NCI-H524 treated with DMSO at 0.1 percent for 48 hours (cell line): ENCODE data around the gene RASA4B.
"Not testable (repeated sequence)": the region's sequence is repeated elsewhere in the genome, so short reads cannot be mapped to it uniquely, and the experiment has no call there.

Source experiments
- DNase-seq: peaks from one replicate; lab custom pipeline; 2025; lab: John Stamatoyannopoulos, UW

The RASA4B gene

GRCh38 chr7:102511860-102512522 is 5.6 kb downstream of the RASA4B start:
- not testable (repeated sequence) for DNase-seq

DNA sequence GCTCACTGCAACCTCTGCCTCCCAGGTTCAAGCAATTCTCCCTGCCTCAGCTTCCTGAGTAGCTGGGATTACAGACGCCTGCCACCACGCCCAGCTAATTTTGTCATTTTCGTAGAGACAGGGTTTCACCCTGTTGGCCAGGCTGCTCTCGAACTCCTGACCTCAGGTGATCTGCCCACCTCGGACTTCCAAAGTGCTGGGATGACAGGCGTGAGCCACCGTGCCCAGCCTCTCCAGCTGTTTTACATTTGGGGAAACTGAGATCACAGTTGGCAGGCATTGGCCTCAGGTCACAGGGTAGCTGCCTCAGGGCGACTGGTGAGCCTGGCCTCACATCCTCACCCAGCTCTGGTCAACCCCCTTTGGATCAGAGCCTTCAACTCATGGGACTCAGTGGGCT is 7.0 kb downstream of the RASA4B start:
- DNase-seq, result not testable (repeated sequence)

GRCh38 chr7:102507410-102508088 is 10.0 kb downstream of the RASA4B start:
- not testable (repeated sequence) for DNase-seq

GRCh38 chr7:102505298-102506185 is 12.0 kb downstream of the RASA4B start:
- DNase-seq, result not testable (repeated sequence)

DNA sequence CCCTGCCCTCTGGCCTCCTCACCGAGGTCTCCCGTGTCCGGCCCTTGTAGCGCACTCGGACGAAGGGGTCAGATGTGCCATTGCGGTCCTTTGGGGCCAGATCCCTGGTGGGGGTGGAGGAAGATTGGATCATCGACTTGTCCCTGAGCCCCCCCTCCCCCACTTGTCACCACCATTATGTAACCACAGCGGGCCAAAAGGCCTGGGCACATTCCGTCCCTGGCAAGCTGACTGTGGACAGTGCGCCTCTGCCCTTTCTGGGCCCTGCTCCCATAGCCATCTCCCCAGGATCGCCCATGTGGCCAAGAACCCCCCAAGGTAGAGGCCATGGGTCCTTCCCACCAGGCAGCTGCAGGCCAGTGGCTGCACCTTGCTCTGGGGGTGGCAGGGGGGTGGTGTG is 14.4 kb downstream of the RASA4B start:
- DNase-seq, result not testable (repeated sequence)

DNA sequence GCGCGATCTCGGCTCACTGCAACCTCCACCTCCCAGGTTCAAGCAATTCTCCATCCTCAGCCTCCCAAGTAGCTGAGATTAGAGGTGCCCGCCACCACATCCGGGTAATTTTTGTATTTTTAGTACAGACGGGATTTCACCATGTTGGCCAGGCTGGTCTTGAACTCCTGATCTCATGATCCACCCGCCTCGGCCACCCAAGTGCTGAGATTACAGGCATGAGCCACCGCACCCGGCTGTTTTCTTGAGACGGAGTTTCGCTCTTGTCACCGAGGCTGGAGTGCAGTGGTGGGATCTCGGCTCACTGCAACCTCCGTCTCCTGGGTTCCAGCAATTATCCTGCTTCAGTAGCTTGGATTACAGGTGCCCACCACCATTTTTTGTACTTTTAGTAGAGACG is 19.3 kb downstream of the RASA4B start:
- DNase-seq, result not testable (repeated sequence)

- not testable (repeated sequence) for DNase-seq
Observed at GRCh38 chr7:102497308-102497707, 20.3 kb downstream of the RASA4B start.

GRCh38 chr7:102496861-102497260 is 20.7 kb downstream of the RASA4B start:
- DNase-seq, result not testable (repeated sequence)

- not testable (repeated sequence) for DNase-seq
Observed at GRCh38 chr7:102494473-102495149, 23.0 kb downstream of the RASA4B start.

- DNase-seq, result not testable (repeated sequence)
Observed at GRCh38 chr7:102494026-102494425, 23.6 kb downstream of the RASA4B start.

DNA sequence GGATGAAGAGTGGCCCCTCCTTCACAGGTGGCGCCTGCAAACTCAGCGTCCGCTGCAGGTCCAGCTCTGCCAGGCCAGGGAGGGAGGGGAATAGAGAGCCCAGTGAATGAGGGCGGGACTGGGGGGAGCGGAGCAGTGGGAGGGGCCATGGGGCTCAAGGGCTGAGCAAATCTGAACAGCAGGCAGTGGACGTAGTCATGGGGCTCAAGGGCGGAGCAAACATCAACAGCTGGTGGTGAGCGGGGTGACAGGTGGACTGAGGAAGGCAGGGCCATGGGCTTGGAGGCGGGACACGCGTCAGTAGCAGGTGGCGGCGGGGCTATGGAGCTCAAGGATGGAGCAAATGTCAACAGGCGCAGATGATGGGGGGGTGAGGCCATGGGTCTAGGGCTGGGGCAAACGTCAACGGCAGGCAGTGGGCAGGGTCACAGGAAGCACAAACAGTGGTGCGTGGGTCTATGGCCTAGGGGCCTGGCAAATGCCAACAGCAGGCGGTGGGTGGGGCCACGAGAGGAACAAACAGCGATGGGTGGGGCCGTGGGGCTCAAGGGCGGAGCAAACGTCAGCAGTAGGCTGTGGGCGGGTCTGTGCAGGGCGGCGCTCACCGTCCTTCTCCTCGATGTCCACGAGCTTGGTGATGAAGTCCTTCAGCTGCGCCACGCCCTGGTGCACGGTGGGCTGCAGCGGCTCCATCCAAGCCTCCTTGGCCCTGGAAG is 24.2 kb downstream of the RASA4B start:
- DNase-seq, result not testable (repeated sequence)

GRCh38 chr7:102490529-102491075 is 27.0 kb downstream of the RASA4B start:
- not testable (repeated sequence) for DNase-seq

DNA sequence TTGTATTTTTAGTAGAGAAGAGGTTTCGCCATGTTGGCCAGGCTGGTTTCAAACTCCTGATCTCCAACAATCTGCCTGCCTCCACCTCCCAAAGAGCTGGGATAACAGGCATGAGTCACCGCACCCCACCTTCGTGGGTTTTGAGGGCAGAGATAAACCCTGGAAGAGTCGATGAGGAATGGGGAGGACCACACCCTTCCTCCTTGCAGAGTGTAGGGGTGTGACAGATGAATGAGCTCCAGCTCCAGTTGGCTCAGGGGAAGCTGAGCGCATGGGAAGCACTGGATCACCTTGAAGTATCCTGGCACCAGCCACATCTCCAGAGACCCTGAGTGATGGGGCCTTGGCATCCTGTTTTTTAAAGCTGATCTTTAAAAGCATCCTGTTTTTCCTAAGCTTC is 33.3 kb downstream of the RASA4B start:
- not testable (repeated sequence) for DNase-seq

DNA sequence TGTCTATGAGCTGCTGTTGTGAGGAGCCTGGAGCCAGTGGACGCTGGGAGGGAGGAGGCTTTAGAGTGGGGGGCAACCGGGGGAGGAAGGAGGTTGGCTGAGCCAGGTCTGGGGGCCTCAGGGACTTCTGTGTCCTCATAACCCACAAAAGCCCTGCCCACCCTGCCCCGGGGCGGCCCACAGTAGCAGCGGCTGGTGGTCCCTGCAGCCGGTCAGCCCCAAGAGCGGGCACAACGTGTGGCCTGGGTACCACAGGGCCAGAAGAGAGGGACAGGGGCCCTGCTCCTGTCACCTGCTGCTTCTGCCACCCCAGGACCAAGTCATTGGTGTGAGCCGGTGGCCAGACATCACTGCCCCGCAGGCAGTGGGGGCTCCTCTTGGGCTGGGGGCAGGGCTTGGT is 35.6 kb downstream of the RASA4B start:
- DNase-seq, result not testable (repeated sequence)

DNA sequence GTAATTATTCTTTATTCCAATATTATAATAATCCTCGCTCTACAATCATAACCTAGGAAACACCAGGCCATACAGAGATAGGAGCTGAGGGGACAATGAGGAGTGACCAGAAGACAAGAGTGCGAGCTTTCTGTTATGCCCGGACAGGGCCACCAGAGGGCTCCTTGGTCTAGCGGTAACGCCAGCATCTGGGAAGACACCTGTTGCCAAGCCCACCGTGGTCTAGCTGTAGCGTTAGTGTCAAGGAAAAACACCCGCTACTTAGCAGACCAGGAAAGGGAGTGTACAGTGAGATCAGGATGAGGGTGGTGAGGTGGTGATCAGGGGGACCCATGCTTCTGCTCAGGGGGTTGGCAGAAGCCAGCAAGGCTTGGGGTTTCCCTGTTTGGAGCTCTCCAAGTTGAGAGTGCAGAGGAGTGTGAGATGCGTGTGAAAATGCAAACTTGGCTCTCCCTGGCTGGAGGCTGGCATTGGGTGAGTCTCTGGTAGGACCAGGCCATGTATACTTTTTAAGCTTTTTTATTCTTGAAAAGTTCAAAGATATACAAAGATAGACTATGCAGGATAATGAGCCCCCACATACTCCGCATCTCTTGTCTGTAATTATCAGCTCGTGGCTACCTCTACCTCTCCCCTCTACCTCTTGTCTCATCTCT is 37.5 kb downstream of the RASA4B start:
- DNase-seq, result not testable (repeated sequence)

GRCh38 chr7:102479209-102479584 is 38.4 kb downstream of the RASA4B start:
- not testable (repeated sequence) for DNase-seq

- not testable (repeated sequence) for DNase-seq
Observed at GRCh38 chr7:102478314-102479208, 39.0 kb downstream of the RASA4B start, which contains the start of gene POLR2J. Gene POLR2J, minus strand, starts transcription at chr7:102478922. Its CDS starts 62 bp downstream, at chr7:102478860.

DNA sequence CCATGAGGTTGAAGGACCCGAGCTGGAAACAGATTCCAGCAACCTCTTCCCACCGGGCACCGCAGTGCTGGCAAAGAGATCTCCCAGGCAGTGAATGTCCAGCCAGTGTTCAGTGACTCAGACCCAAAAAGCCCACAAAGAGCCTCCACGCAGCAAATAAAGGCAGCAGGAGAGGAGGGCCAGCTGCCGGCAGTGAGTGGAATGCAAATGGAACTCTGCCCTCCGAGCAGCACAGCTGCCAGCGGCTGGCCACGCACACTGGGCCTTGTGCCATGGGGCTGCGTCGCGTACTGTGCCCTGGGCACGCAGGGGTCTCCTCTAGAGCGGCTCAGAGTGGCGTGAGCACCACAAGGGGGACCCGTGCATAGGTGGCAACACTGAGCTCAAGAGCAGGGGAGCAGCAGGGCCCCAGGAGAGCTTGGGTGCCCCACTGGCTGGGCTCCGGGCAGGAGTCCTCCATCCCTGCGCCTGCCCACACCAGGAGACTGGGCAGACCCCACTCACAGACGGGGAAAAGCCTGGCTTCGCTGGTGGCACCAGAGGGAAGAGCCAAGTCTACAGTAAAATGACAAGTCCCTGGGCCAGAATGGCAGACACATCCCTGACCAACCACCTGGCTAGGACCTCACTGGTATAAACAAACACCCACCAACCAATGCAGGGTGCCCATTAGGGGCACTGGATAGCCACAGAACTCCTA is 42.7 kb downstream of the RASA4B start:
- not testable (repeated sequence) for DNase-seq

DNA sequence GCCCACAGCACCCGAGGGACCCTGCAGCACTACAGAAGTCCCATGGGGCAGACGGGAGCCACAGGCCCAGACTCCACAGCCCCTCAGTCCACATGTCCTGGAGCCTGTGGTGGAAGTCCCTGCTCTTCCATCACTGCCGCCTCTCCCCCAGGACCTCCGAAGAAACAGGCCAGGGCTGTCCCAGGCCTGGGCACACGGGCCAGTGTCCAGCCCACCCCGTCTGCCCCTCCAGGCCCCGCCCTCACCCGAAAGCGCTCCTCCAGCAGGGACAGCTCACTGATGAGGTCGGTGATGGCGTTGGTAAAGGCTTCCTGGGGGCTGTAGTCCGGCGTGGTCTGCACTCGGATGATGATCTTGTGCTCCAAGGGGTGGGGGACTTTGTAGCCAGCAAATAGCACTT is 43.5 kb downstream of the RASA4B start:
- DNase-seq, result not testable (repeated sequence)
